ENCODE data around the gene MARK2. TPM values are rescaled to one million over a fixed set of nuclear protein-coding genes. Genes with fewer than 3 reads are reported as not detected.

The MARK2 gene
- polyA plus RNA-seq, 1 donor: 16.7 TPM

Other genes starting within 250 kb of the MARK2 start
- gene PLAAT3, start 224.7 kb upstream of the MARK2 start, polyA plus RNA-seq (ENCODE audit: insufficient read length): 61.0 TPM
- 13.6 TPM for gene ATL3, start 167.7 kb upstream of the MARK2 start, polyA plus RNA-seq (ENCODE audit: insufficient read length)
- 50.2 TPM for gene RTN3, start 157.6 kb upstream of the MARK2 start, polyA plus RNA-seq (ENCODE audit: insufficient read length)
- 30.2 TPM for gene ZFTA, start 70.3 kb upstream of the MARK2 start, polyA plus RNA-seq (ENCODE audit: insufficient read length)
- 20.1 TPM for gene SPINDOC, start 25.7 kb upstream of the MARK2 start, polyA plus RNA-seq (ENCODE audit: insufficient read length)
- gene RCOR2, start 78.1 kb downstream of the MARK2 start, polyA plus RNA-seq (ENCODE audit: insufficient read length): 11.5 TPM
- 17.5 TPM for gene NAA40, start 99.9 kb downstream of the MARK2 start, polyA plus RNA-seq (ENCODE audit: insufficient read length)
- gene COX8A, start 135.5 kb downstream of the MARK2 start, polyA plus RNA-seq (ENCODE audit: insufficient read length): 239 TPM
- 45.5 TPM for gene OTUB1, start 147.3 kb downstream of the MARK2 start, polyA plus RNA-seq (ENCODE audit: insufficient read length)
- gene FLRT1, start 196.8 kb downstream of the MARK2 start, polyA plus RNA-seq (ENCODE audit: insufficient read length): 2.9 TPM